ENCODE results near the gene MGAM2. TPM values are rescaled to one million over a fixed set of nuclear protein-coding genes. Genes with fewer than 3 reads are reported as not detected.

The MGAM2 gene
- 0.03 and 0.18 TPM in 2 replicates for total RNA-seq
- polyA plus RNA-seq: not detected in 2 replicates

DNA sequence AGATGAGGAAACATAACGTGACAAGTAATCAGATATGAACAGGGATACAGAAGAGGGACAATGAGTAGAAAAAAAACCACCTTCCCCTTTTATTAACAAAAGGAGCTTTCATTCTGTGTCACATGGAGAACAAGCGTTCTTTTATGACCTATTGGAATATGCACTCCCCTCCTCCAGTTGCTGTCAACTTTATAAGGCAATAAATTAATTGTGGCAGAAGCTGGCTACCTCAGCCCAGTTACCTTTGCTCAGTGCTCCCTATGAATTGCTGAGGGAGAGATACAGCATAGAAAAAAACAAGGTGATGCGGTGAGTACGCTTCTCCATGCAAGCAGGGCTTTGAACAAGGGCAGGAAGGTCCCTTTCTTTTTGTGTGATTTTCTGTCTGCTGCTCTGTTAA, at the start of gene MGAM2:
MGAM2 (plus strand) TSS at position 220 of the 400 bp plus-strand sequence. CDS start 5,156 bp downstream, outside the sequence.
- H3K27ac ChIP-seq: no peak within 1 kb of the TSS
- no peaks in the 10 kb centered on the region for H3K9me3 ChIP-seq (ENCODE audit: low read depth)
- H3K27me3 ChIP-seq: no peaks in the 10 kb centered on the region
- no peaks in the 10 kb centered on the region for H3K36me3 ChIP-seq
- H3K4me1 ChIP-seq (ENCODE audit: low read depth): no peaks in the 10 kb centered on the region
- no peak for DNase-seq (ENCODE audit: low read depth in 1 of 2, low spot score in 1 of 2)
- TF ChIP-seq CTCF (IDR thresholded peaks at IDR 0.05; ENCODE audit: low read depth, low read length): no peak
- no peak within 1 kb of the TSS for H3K4me3 ChIP-seq

DNA sequence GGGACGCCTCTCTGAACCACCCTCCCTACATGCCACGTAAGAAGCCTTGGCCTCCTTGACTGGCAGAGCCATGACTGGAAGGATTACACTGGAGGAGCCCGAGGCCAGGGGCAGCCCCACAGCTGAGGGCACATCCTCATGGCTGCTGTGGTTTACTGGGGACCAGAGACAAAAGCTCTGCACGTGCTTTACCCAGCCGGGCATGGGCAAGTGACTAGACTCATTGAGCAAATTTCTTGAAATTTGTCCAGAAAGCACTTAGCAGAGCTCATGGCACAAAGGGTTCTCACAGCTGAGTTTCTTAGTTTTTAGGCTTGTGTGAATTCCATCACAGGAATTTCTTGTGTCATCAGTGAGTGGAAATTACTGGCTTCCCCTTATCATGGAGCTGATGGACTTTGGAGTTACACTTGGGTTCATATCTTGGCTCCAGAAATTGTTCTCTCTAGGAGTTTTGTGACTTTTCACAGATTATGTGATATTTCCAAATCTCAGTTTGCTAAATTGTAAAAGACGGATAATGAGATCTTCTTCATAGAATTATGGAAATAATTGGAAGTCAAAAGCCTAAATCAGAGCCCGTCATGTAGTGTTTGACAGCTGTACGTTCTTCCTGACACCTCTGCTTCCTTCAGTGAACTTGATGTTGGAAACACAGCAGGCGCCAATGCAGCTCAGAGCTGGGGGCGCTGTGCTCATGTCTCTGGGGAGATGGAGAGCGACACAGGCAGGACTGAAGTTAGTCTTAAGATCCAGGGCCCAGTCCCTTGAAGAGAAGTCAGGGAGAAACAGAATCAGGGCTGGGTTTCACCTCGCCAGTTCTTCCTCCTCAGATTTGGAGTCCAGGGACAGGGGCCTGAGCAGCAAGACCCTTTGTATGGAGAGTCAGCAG, 47.7 kb upstream of the MGAM2 start:
- no peak for TF ChIP-seq CTCF (IDR thresholded peaks at IDR 0.05; ENCODE audit: low read depth, low read length)
- Histone ChIP-seq H3K27ac (no peak overlapping the region), H3K9me3 (ENCODE audit: low read depth) (no peaks in the 10 kb centered on the region), H3K36me3 (no peaks in the 10 kb centered on the region), H3K27me3 (no peaks in the 10 kb centered on the region), H3K4me1 (ENCODE audit: low read depth) (no peaks in the 10 kb centered on the region), H3K4me3 (no peak overlapping the region)
- no peak for DNase-seq (ENCODE audit: low read depth in 1 of 2, low spot score in 1 of 2)

GRCh38 chr7:142066536-142066935, 45.0 kb upstream of the MGAM2 start:
- H3K27ac ChIP-seq: no peak overlapping the region
- no peaks in the 10 kb centered on the region for H3K4me1 ChIP-seq (ENCODE audit: low read depth)
- H3K4me3 ChIP-seq: no peak overlapping the region
- no peaks in the 10 kb centered on the region for H3K9me3 ChIP-seq (ENCODE audit: low read depth)
- no peaks in the 10 kb centered on the region for H3K27me3 ChIP-seq
- no peaks in the 10 kb centered on the region for H3K36me3 ChIP-seq
- no peak for TF ChIP-seq CTCF (IDR thresholded peaks at IDR 0.05; ENCODE audit: low read depth, low read length)
- DNase-seq (ENCODE audit: low read depth in 1 of 2, low spot score in 1 of 2): no peak

DNA sequence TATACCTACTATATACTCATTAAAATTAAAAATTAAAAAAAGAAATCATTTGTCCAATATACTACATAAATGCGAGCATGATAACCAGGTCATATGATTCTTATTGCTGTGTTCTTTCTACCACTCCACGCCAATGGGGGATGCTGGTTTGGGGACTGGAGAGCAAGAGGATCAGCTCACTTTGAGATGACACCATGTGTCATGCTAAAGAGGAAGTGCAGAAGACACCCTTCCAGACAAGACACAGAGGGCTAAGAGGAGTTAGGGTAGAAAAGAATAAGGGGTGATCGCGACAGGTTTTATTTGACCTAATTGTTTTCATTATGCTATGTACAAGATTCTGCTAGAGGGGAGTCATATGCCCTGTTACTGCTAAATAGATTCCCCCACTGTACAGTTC, 33.8 kb upstream of the MGAM2 start:
- Histone ChIP-seq H3K27ac (no peak overlapping the region), H3K36me3 (no peaks in the 10 kb centered on the region), H3K9me3 (ENCODE audit: low read depth) (no peaks in the 10 kb centered on the region), H3K27me3 (no peaks in the 10 kb centered on the region), H3K4me3 (no peak overlapping the region), H3K4me1 (ENCODE audit: low read depth) (no peaks in the 10 kb centered on the region)
- no peak for DNase-seq (ENCODE audit: low read depth in 1 of 2, low spot score in 1 of 2)
- TF ChIP-seq CTCF (IDR thresholded peaks at IDR 0.05; ENCODE audit: low read depth, low read length): no peak

DNA sequence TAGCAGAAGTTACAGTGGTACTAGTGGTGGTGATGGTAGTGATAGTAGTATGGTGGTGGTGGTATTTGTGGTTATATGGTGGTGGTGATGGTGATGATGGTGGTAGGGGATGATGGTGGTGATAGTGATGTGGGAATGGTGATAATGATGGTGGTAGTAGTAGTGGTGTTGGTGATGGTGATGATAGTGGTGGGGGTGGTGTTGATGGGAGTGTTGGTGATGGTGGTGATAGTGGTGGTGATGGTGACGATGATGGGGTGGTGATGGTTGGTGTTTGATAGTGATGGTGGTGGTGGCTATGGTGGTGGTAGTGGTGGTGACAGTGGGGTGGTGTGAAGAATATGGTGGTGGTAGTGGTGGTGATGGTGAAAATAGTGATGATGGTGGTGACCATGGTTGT, 27.9 kb upstream of the MGAM2 start:
- H3K27me3 ChIP-seq: no peaks in the 10 kb centered on the region
- no peaks in the 10 kb centered on the region for H3K9me3 ChIP-seq (ENCODE audit: low read depth)
- H3K4me3 ChIP-seq: no peak overlapping the region
- H3K27ac ChIP-seq: no peak overlapping the region
- H3K4me1 ChIP-seq (ENCODE audit: low read depth): no peaks in the 10 kb centered on the region
- DNase-seq (ENCODE audit: low read depth in 1 of 2, low spot score in 1 of 2): no peak
- no peak for TF ChIP-seq CTCF (IDR thresholded peaks at IDR 0.05; ENCODE audit: low read depth, low read length)
- H3K36me3 ChIP-seq: no peaks in the 10 kb centered on the region
